Gastroesophageal sphincter (tissue), 4 donors: Measurements from ENCODE around the gene DMTF1. TPM values are rescaled to one million over a fixed set of nuclear protein-coding genes. Genes with fewer than 3 reads are reported as not detected.

ENCODE experiments used
- ATAC-seq: fragments of 150-250 bp; one replicate; pipeline ENCODE4 v1.9.1; 2016; ENCODE audit warnings: mild to moderate bottlenecking, moderate library complexity
- H3K27ac ChIP-seq, 4 donors: fragments of 200-600 bp; sonication (generic) in 3 of 4; 1 replicate in 3 of 4; 2 replicates in 1 of 4; pipeline ENCODE4 v1.5.1; 2016 to 2019
- H3K27me3 ChIP-seq: fragments of 200-600 bp; sonication (generic); one replicate; pipeline ENCODE4 v1.5.1; 2019
- H3K36me3 ChIP-seq, 2 donors: fragments of 200-600 bp; sonication (generic); one replicate each; pipeline ENCODE4 v1.5.1; 2019; ENCODE audit warnings: control low read depth in 1 of 2
- H3K4me1 ChIP-seq, 3 donors: fragments of 200-600 bp; sonication (generic); 1 replicate in 2 of 3; 2 replicates in 1 of 3; pipeline ENCODE4 v1.5.1; 2016 to 2019; ENCODE audit warnings: control low read depth in 2 of 3
- H3K4me3 ChIP-seq, 2 donors: fragments of 200-600 bp; sonication (generic); one replicate each; pipeline ENCODE4 v1.5.1; 2019; ENCODE audit warnings: mild to moderate bottlenecking in 1 of 2, moderate library complexity in 1 of 2
- H3K9me3 ChIP-seq, 3 donors: fragments of 200-600 bp; sonication (generic); one replicate each; pipeline ENCODE4 v1.5.1; 2017 to 2019; ENCODE audit warnings: control low read depth in 2 of 3
- EP300 ChIP-seq: sonication (generic); formaldehyde crosslinking; IDR thresholded peaks from one replicate; pipeline ENCODE4 v1.6.1; 2017; ENCODE audit warnings: antibody characterized with exemption, mild to moderate bottlenecking
- POLR2A ChIP-seq, 2 donors: fragments of 450-650 bp; IDR thresholded peaks; one replicate each; pipeline ENCODE4 v1.6.1; 2017; ENCODE audit warnings: antibody characterized with exemption in 2 of 2, mild to moderate bottlenecking in 2 of 2, moderate library complexity in 1 of 2
- POLR2AphosphoS5 ChIP-seq: sonication (generic); formaldehyde crosslinking; IDR thresholded peaks from one replicate; pipeline ENCODE4 v1.6.1; 2017; ENCODE audit warnings: antibody characterized with exemption
- WGBS, 2 donors: methylation state at CpG; one replicate each; pipeline ENCODE4 v1.1.5; 2018; ENCODE audit warnings: low coverage in 1 of 2; 5-methylcytosine and 5-hydroxymethylcytosine counted together
- total RNA-seq, 4 donors: library from RNA; depleted of rRNA; stranded (reverse); fragments of >200 nt; gene quantifications; one replicate each; pipeline ENCODE4 v1.1.0, GENCODE V29; 2016
- TF ChIP-seq, protein P1 (sequence below), 4 experiments: fragments of 200-600 bp in 2 of 4; fragments of 450-650 bp in 2 of 4; sonication (generic) in 1 of 4; IDR thresholded peaks; one replicate each; pipeline ENCODE4 v1.5.1; 2017 to 2019; ENCODE audit warnings: antibody characterized with exemption in 4 of 4, mild to moderate bottlenecking in 2 of 4, moderate library complexity in 2 of 4

DMTF1 gene
- total RNA-seq, 4 donors from 2014 or later = 27.0 to 142 (median 53.2) TPM

GRCh38 chr7:87119581-87119980, 32.7 kb upstream of the DMTF1 start:
- H3K27ac ChIP-seq = no peak overlapping the region
- H3K36me3 ChIP-seq = no peaks in the 10 kb centered on the region
- ATAC-seq = no peak
- no peaks in the 10 kb centered on the region for H3K9me3 ChIP-seq
- H3K4me1 ChIP-seq = no peaks in the 10 kb centered on the region
- H3K4me3 ChIP-seq = no peak overlapping the region
- no peaks in the 10 kb centered on the region for H3K27me3 ChIP-seq
- WGBS, 2 donors = 0% methylated on average over 1 of the region's 2 CpGs; no CpG with 5 or more reads in 1 of the 2 donors
- TF ChIP-seq EP300 (no peak), POLR2AphosphoS5 (no peak), POLR2A (IDR thresholded peaks at IDR 0.05) (no peak)
- TF ChIP-seq, protein P1, sequence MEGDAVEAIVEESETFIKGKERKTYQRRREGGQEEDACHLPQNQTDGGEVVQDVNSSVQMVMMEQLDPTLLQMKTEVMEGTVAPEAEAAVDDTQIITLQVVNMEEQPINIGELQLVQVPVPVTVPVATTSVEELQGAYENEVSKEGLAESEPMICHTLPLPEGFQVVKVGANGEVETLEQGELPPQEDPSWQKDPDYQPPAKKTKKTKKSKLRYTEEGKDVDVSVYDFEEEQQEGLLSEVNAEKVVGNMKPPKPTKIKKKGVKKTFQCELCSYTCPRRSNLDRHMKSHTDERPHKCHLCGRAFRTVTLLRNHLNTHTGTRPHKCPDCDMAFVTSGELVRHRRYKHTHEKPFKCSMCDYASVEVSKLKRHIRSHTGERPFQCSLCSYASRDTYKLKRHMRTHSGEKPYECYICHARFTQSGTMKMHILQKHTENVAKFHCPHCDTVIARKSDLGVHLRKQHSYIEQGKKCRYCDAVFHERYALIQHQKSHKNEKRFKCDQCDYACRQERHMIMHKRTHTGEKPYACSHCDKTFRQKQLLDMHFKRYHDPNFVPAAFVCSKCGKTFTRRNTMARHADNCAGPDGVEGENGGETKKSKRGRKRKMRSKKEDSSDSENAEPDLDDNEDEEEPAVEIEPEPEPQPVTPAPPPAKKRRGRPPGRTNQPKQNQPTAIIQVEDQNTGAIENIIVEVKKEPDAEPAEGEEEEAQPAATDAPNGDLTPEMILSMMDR (IDR thresholded peaks at IDR 0.05) = no peak

DNA sequence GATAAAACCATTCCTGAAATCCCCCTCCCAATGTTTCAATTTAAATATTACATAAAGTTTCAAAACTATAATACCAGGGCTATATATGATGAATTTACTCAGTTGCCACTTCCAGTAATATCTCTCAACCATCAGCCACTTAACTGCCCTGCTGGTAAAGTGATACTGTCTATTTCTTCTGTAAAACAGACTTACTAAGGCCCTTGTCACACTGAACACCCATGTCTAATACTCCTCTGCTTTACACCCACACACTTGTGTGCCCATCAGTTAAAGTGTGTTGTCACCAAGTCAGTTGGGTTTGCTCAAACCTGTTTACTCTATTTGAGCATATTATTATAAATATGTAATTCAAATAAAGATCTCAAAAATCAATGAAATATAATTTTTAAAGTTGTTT, 29.1 kb upstream of the DMTF1 start:
- Histone ChIP-seq H3K27me3 (no peaks in the 10 kb centered on the region), H3K36me3 (no peaks in the 10 kb centered on the region), H3K27ac (no peak overlapping the region), H3K4me1 (no peaks in the 10 kb centered on the region), H3K4me3 (no peak overlapping the region), H3K9me3 (no peaks in the 10 kb centered on the region)
- no peak for ATAC-seq
- TF ChIP-seq, protein P1 (IDR thresholded peaks at IDR 0.05) = no peak
- no peak for TF ChIP-seq EP300

- ATAC-seq = no peak
- no peaks in the 10 kb centered on the region for H3K4me1 ChIP-seq
- H3K9me3 ChIP-seq = no peaks in the 10 kb centered on the region
- no peaks in the 10 kb centered on the region for H3K27me3 ChIP-seq
- no peak overlapping the region for H3K27ac ChIP-seq
- TF ChIP-seq EP300 (no peak), POLR2AphosphoS5 (no peak), POLR2A (IDR thresholded peaks at IDR 0.05) (no peak)
- TF ChIP-seq, protein P1 (IDR thresholded peaks at IDR 0.05) = no peak
- no peaks in the 10 kb centered on the region for H3K36me3 ChIP-seq
- H3K4me3 ChIP-seq = no peak overlapping the region
- 89 to 95% methylated on average over 5 to 6 of the region's 7 CpGs for WGBS, 2 donors
These were observed 25.2 kb upstream of the DMTF1 start for GRCh38 chr7:87127019-87127418.

GRCh38 chr7:87128861-87129267, 23.4 kb upstream of the DMTF1 start:
- H3K9me3 ChIP-seq = no peaks in the 10 kb centered on the region
- no peaks in the 10 kb centered on the region for H3K27me3 ChIP-seq
- no peak overlapping the region for H3K27ac ChIP-seq
- no peaks in the 10 kb centered on the region for H3K4me1 ChIP-seq
- H3K4me3 ChIP-seq = no peak overlapping the region
- H3K36me3 ChIP-seq = no peaks in the 10 kb centered on the region
- no peak for ATAC-seq
- 15 to 24% methylated on average over 4 of the region's 4 CpGs for WGBS, 2 donors
- TF ChIP-seq POLR2AphosphoS5 = no peak
- no peak for TF ChIP-seq POLR2A (IDR thresholded peaks at IDR 0.05)
- TF ChIP-seq EP300 = no peak
- TF ChIP-seq, protein P1 (IDR thresholded peaks at IDR 0.05) = no peak

- no peaks in the 10 kb centered on the region for H3K9me3 ChIP-seq
- H3K4me3 ChIP-seq = no peak overlapping the region
- TF ChIP-seq, protein P1 (IDR thresholded peaks at IDR 0.05) = no peak
- TF ChIP-seq EP300 (no peak), POLR2A (IDR thresholded peaks at IDR 0.05) (no peak), POLR2AphosphoS5 (no peak)
- no peaks in the 10 kb centered on the region for H3K27me3 ChIP-seq
- no peaks in the 10 kb centered on the region for H3K4me1 ChIP-seq
- ATAC-seq = no peak
- H3K27ac ChIP-seq = no peak overlapping the region
- no peaks in the 10 kb centered on the region for H3K36me3 ChIP-seq
- WGBS, 2 donors = 55 to 64% methylated on average over 3 of the region's 3 CpGs
These were observed 22.9 kb upstream of the DMTF1 start for GRCh38 chr7:87129332-87129731.
